GM21528 (cell line): ENCODE results near the gene TLK2.
"Not testable (repeated sequence)": the region's sequence is repeated elsewhere in the genome, so short reads cannot be mapped to it uniquely, and the experiment has no call there.

Experiments
- ATAC-seq: cut with Tn5 transposase; IDR thresholded peaks from one replicate; pipeline ENCODE4 v1.9.1; 2021; ENCODE audit warnings: mild to moderate bottlenecking, moderate library complexity; ENCODE audit not compliant: unreplicated experiment, low FRiP score

The TLK2 gene

DNA sequence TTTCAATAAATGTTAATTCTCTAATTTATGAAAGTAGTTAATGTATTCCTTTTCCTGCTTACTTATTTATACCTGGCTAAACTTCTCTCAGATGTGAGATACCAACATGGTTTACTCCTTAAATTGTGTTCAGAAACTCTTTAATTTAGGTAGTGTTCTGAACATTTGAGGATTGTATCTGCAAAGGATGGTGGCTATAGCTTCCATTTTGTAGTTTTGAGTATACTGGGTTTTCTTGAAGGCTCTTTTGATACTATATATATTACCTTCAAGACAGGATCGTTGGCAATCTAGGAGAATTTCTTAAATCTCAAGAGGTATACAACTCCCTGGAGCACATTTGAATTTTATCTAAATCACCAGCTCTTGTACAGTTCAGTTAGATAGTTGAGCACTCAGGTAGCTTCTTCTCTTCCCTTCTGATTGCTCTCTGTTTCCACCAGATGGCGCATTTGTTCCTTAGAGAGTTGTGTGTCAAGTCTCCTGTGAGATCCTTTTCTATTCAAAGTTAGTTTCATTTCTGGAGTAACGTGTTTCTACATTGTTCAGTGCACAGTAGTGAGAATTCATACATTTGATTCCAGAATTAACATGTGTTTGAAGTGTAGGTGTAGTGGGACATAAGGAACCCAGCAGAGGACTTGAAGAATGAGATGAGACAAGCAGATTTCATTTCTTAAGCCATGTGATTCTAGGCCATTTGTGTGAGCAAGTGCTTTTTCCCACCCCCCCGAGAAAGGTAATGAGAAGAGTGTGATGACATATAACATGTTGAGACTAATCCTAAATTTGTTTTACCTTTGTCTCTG is 74.4 kb downstream of the TLK2 start:
- ATAC-seq = peak; percentile 66

DNA sequence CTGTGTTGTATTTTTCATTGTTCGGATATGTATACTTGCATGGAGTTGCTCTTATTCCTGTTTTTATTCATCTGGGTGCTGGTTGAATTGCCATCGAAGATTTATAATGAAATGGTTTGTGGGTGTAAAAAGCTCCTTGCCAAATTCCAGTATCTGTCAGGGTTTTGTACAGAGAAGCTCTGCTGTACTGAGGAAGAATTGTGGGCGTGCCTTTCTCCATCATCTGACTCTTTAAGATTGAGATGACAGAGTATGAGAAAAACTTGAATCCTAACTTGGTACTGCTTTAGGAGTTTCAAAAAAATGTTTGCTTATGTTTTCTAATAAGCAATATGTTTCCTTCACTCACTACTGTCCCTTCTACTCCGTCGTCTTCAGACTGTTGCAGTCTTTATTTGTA is 78.9 kb downstream of the TLK2 start:
- ATAC-seq = not testable (repeated sequence)

DNA sequence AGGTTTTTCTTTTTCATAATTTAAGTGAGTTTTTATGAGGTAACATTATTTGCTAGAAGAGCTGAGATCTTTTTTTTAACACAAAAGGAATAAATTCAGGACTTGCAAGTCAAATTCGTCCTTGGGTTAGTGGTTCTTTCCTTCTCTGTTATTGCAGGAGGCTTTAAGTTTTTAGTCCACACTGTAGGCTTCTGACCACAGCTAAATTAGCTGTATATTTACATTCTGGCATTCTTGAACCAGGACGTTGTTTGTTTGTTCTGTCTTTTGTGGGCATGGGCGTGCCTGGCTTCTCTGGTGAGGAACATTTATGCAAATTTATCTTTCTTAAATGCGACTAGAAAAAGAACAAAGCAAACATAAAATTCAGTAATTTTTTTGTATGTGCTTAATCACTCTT is 80.3 kb downstream of the TLK2 start:
- not testable (repeated sequence) for ATAC-seq

DNA sequence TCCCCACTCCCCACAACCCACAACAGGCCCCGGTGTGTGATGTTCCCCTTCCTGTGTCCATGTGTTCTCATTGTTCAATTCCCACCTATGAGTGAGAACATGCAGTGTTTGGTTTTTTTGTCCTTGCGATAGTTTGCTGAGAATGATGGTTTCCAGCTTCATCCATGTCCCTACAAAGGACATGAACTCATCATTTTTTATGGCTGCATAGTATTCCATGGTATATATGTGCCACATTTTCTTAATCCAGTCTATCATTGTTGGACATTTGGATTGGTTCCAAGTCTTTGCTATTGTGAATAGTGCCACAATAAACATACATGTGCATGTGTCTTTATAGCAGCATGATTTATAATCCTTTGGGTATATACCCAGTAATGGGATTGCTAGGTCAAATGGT is 82.3 kb downstream of the TLK2 start:
- ATAC-seq = not testable (repeated sequence)

DNA sequence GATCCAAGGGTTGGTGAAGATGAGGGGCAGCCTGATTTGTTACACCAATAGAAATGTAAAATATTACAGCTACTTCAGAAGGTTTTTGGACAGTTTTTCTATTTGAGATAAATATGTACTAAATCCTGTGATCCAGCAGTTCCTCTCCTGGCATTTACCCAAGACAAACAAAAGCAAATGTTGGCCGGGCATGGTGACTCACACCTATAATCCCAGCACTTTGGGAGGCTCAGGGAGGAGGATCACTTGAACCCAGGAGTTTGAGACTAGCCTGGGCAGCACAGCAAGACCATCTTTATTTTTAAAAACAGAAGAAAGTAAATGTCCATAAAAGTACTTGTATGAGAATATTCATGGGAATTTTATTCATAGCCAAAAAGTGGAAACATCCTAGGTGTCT is 84.0 kb downstream of the TLK2 start:
- ATAC-seq = no peak

DNA sequence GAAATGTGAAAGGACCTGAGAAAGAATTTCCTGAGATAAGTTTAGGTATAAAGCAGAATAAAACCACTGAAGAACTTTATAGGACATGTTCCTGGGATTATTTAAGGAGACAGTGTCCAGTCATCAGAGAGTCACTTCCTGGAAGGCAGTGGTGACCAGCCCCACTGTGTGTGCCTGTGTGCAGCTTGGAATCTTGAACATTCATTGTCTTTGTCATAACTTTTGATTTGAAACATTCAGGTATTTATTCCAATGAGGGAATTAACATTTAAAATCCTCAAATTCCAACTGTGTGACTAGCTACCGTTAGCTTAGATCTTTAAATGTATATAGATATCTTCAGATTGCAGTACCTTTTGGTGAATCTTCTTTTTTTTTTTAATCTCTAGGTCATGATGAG is 87.2 kb downstream of the TLK2 start:
- no peak for ATAC-seq

DNA sequence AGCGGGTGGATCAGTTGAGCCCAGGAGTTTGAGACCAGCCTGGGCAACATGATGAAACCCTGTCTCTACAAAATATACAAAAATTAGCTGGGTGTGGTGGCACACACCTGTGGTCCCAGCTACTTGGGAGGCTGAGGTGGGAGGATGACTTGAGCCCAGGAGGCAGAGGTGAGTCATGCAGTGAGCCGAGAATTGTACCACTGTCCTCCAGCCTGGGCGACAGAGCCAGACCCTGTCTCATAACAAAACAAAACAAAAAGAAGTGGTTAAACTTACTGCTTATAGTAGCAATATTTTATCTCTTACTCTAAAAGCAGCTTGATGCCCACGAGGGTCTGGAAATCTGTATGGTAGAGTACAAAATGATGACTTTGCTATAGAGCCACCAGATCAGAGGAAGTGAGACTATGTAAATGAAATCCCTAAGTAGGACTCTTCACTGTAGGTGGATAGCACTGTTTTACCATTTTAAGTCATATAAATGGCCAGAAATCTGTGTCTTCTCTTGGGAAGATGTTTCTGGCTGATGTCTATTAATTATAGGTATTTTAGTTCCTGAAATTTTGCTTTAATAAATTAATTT is 88.5 kb downstream of the TLK2 start:
- no peak for ATAC-seq

DNA sequence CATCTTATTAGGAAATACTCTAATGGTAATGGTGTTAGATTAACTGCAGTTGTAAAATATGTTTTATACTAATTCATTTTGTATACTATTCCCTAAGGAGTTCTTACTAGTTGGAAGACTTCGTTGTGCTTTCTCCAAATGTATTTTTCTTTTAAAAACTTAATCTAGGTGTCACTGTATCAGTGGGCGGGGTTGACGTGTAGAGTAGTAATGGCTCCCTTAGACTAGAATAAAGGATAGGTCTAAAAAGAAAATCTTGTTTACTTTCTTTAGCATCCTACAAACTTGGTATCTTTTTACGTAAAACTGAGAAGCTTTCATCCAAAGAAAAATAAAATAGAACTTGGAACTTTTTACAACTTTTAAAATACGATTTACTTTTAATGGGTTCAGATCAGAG is 93.9 kb downstream of the TLK2 start:
- ATAC-seq = no peak

DNA sequence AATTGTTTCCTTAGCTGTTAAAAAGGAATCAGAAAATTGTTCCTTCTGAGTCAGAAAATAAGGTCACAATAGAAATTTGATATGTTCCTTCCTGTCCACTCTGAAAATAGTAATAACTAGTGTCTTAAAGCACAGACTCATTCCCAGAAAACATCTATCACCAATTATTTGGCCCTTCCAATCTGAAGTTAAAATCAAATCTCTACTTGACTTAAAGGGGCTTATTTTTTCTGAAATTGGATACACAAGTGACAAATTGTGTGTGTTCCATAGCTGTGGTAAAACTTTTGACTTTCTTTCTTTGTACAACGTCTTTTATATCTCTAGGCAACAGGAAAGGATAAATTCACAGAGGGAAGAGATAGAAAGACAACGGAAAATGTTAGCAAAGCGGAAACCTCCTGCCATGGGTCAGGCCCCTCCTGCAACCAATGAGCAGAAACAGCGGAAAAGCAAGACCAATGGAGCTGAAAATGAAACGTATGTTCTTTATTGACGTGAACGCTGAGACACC is 94.3 kb downstream of the TLK2 start:
- no peak for ATAC-seq

DNA sequence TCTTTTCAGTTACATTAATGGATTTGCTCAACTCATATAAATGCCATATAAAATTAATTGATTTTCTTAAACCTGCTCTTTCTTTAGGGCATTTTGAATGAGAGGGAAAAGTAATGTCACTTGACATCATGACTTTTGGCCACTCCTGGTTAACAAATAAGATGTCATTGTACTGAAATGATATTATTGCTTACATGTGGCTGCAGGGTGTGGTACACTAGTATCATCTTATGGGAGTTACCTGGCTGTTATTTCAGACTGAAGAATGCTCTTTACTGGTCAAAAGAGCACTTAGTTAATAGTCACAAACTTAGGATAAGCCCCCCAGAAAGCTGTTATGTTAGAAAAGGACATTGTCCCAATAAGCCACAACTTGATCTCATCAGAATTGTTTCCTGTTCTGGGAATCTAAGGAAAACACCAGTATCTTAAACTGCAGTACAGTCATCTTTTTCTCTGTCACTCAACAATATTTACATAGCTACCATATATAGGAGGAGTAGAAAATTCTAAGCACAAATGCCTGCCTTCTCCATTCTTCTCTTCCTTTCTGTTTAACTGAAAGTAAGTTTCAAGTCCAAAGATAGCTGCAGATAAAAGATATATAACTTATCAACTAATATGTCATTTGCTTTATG is 95.0 kb downstream of the TLK2 start:
- ATAC-seq = no peak

DNA sequence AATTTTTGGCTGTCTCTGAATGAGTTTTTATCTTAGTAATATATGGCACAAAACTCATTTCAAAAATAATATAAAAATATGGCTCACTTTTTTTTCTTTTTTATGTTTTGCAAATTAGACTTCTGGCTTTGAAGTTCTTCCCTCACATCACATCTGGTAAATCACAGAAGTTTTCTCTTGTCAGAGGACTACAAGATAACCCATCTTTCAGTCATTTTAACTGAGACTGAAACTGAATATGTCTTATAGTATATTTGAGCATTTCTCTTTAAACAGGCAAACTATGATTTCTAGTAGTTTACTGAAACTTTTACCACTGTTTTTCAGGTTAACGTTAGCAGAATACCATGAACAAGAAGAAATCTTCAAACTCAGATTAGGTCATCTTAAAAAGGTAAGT is 97.8 kb downstream of the TLK2 start:
- no peak for ATAC-seq

DNA sequence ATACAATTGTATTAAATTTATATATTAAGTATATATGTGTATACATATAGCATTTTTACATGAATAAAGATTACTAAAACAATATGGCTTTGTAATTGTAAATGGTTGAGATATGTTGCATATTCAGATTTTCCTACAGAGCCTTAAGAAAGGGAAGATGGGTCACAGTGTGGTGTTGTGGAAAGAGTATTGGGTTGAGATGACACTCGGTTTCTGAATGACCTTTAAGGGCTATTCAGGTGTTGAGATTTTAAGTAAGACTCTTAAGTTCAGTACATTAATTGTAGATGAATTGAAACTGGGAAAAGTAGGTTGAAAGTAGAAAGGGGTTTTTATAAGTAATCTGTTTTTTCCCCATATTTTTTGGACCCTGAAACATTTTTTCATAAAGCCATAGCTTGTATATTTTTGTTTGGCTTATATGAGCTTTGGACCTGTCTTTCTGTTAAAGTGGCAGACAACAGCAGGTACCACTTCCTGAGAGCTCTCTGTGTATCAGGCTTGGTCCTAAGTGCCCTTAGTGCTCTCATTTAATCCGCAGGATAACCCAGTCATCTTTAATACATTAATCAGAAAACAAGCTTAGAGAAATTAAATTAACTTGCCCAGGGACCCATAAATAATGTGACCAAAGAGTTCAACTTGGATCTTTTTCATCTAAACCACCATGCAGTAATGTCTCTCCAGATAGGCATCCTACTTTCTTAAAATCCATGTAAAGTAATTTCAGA is 100.3 kb downstream of the TLK2 start:
- no peak for ATAC-seq

DNA sequence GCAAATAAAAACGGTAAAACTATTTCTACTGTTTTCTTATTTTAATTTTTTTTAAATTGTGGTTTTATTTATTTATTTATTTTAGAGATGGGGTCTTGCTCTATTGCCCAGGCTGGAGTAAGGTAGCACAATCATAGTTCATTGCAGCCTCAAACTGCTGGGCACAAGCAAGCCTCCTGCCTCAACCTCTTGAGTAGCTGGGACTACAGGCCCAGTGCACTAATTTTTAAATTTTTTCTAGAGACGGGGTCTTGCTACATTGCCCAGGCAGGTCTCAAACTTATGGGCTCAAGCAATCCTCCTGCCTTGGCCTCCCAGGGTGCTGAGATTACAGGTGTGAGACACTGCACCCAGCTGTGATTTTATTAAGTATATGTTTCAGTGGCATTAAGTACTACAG is 102.3 kb downstream of the TLK2 start:
- ATAC-seq = no peak

DNA sequence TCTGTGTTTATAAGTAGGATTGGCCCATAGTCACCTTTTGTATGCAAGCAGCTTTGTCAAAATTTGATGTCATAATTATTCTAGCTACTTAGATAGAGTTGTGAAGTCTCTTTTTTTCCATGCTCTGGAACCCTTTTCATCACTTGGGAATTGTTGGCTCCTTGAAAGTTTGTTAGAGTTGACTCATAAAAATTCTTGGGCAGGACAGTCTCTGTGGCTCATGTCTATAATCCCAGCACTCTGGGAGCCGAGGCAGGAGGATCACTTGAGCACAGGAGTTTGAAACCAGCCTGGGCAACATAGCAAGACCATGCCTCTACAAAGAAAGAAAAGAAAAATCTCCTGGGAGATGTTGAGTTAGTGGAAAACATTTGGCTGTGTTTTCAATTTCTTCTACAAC is 103.1 kb downstream of the TLK2 start:
- no peak for ATAC-seq

DNA sequence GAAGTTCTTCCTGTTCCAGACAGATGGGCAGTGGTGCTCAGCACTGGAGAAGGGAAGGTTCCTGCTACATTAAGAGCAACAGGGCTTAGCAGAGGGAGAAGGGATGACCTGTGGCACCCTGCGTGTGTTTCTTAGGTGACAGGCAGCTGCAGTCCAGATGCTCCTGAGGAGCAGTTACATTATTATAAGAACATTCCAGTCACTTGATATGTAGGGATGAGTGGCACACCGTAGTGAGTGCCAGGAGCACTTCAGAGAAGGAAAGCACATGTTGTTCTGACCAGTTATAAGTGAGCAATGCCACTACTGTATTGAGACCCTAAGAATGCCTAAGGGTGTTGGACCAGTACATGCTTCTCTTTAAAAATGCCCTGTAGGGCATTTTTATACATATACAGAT is 108.9 kb downstream of the TLK2 start:
- no peak for ATAC-seq

DNA sequence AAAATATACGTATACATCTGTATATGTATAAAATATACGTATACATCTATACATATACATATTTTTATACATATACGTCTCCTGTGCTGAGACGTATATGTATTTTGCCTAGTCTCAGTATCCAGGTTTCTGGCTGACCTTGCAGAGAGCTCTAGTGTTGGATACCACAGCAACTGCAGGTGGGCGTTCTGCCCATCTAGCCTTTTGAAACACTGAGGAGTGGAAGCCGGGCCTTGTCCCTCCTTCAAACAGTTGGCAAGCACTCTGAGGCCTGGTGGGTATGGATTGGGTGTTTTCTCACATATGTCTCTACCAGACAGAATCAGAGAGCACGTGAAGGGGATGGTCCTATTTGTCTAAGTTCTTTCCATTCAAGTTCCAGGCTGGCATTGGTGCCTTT is 109.5 kb downstream of the TLK2 start:
- ATAC-seq = no peak

DNA sequence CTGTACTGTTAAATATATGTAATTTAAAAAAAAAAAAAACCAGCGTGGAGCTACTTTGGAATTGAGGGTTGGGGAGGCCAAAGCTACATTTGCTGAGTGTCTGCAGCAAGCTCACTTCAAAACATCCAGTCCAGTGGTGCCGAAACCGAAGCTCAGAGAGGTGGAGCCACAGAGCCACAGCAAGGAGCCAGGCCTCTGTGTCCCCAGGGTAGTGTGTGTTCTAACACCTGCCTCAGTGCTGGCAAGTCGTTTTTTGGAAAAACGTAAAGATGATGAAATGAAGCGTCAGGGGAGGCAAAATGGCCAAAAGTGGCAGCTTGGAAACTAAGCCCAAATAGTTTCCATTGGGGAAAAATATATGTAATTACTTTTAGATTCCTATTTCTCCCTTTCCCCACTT is 112.7 kb downstream of the TLK2 start:
- ATAC-seq = no peak

DNA sequence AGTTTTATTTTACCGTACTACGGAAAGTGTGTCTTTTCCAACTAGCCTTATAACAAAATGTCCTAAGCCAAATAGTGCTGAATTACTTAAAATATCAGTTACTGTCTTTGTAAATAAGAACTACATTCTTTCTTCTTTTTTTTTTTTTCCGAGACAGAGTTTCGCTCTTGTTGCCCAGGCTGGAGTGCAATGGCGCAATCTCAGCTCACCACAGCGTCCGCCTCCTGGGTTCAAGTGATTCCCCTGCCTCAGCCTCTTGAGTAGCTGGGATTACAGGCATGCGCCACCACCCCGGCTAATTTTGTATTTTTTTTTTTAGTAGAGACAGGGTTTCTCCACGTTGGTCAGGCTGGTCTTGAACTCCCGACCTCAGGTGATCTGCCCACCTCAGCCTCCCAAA is 113.2 kb downstream of the TLK2 start:
- ATAC-seq = not testable (repeated sequence)

DNA sequence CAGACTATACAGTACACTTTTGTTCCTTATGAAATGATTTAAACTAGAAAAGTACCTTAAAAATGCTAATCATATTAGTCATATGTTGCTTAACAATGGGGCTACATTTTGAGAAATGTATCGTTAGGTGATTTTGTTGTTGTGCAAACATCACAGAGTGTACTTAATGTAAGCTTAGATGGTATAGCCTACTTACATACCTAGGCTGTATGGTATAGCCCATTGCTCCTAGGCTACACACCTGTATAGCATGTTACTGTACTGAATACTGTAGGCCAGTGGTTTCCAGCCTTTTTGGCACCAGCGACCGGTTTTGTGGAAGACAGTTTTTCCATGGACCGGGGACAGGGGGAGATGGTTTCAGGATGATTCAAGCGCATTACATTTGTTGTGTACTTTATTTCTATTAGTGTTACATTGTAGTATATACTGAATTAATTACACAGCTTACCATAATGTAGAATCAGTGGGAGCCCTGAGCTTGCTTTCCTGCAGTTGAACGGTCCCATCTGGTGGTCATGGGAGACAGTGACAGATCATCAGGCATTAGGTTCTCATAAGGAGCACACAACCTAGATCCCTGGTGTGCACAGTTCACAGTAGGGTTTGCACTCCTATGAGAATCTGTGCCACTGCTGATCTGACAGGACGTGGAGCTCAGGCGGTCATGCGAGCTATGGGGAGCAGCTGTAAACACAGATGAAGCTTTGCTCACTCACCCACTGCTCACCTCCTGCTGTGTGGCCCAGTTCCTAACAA is 113.9 kb downstream of the TLK2 start:
- no peak for ATAC-seq

DNA sequence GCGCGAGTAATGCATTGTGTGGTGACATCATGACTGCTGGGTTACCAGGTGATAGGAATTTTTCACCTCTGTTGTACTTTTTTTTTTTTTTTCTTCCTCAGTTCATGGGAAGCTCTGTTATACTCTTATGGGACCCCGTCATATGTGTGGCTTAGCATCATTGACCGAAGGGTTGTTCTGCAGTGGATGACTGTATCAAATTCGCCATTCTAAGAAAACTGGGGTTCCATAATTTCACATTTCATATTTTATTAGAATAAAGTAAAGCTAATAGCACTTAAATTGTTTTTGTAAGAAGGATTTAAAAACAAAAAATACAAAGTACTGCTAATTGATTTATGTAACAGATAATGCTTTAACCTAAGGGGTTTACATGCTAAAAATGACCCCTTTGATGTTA is 116.9 kb downstream of the TLK2 start:
- no peak for ATAC-seq
